ENCODE data around the gene KCNN3.

GRCh38 chr1:154901591-154901990, 31.5 kb upstream of the KCNN3 start:
- TF ChIP-seq CTCF (IDR thresholded peaks at IDR 0.05) (no peak), EZH2 (IDR thresholded peaks at IDR 0.05; ENCODE audit: borderline replicate concordance, insufficient read depth, low read depth, low read length, poor library complexity, severe bottlenecking) (no peak)

Measured in B cell (primary cell).